Stromal cell of bone marrow (primary cell): ENCODE results near the gene LRRC58.
A peak's percentile ranks its signal among the peaks of the same experiment; 100 is the strongest.

ENCODE experiments used
- DNase-seq: peaks from one replicate; pipeline ENCODE4 v3.0.0-alpha.2; 2012; ENCODE audit warnings: low read depth

Gene LRRC58

DNA sequence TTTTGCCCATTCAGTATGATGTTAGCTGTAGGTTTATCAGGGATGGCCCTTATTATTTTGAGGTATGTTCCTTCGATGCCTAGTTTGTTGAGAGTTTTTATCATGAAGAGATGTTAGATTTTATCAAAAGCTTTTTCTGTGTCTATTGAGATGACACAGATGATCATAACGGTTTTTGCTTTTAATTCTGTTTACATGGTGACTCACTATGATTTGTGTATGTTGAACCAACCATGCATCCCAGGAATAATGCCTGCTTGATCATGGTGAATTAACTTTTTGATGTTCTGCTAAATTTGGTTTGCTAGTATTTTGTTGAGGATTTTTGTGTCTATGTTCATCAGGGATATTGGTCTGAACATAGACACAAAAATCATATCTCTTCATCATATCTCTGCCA lies 72.4 kb downstream of the LRRC58 start:
- DNase-seq = no peak

- DNase-seq = no peak
These were observed 73.5 kb downstream of the LRRC58 start for GRCh38 chr3:120275618-120276017.

GRCh38 chr3:120274739-120275167 lies 74.4 kb downstream of the LRRC58 start:
- peak; percentile 30 for DNase-seq
